ENCODE results near the gene DGLUCY.

DGLUCY gene

GRCh38 chr14:91250912-91251311 lies 137.0 kb downstream of the DGLUCY start:
- H3K4me3 ChIP-seq (ENCODE audit: low read length), result no peak overlapping the region
- no peak for TF ChIP-seq CTCF (IDR thresholded peaks at IDR 0.05; ENCODE audit: insufficient read depth, low read depth, low read length, missing control alignments)
- DNase-seq (ENCODE audit: low read depth), result no peak

- no peak for DNase-seq (ENCODE audit: low read depth)
- no peak for TF ChIP-seq CTCF (IDR thresholded peaks at IDR 0.05; ENCODE audit: insufficient read depth, low read depth, low read length, missing control alignments)
Observed at GRCh38 chr14:91252871-91253794, 139.3 kb downstream of the DGLUCY start.

DNA sequence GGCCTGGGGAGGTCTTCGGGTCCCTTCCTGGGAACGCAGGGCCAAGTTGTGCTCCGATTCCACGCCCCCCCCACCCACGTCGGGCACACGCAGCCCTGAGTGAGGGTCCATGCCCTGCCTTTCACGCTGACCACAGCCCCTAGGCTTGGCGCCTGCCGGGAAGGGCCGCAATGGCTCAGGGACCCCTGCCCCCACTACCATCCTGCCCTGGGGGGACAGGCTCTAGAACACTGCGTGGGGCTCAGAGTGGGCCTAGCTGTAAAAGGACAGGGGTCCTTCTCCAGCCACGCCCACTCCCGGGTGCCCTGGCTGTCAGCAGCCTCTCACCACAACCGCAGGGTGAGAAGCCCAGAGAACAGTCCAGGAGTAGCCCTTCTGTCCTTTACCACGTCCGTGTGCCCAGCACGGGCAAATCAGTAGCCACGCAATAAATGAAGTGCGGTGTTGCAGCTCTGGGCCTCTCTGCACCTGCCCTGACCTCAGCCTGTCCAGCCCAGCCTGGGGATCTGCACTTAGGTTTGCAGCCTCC lies 140.0 kb downstream of the DGLUCY start:
- no peak for TF ChIP-seq CTCF (IDR thresholded peaks at IDR 0.05; ENCODE audit: insufficient read depth, low read depth, low read length, missing control alignments)
- H3K4me3 ChIP-seq (ENCODE audit: low read length), result peak overlapping the region; percentile 41
- DNase-seq (ENCODE audit: low read depth), result no peak

More at GRCh38 chr14:91252871-91253794, 139.3 kb downstream of the DGLUCY start:
- H3K4me3 ChIP-seq (ENCODE audit: low read length), result peak overlapping the region; percentile 49

DNA sequence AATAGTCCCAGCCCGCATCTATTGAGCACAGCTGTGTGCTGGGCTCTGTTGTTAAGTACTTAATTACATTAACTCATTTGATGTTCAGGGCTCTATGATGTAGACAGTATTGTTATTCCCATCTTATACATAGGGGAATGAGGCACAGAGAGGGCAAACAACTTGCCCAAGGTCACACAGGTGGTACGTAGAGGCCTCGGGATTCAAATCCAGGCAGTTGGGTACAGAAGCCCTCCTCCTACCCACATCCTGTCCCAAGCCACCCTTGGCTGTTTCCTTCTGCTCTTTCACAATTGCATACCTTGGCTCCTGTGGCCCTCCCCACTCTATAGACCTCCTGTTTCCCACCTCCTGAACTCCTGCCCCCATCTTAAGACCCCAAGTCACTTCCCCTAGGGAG lies 140.6 kb downstream of the DGLUCY start:
- H3K4me3 ChIP-seq (ENCODE audit: low read length), result no peak overlapping the region
- TF ChIP-seq CTCF (IDR thresholded peaks at IDR 0.05; ENCODE audit: insufficient read depth, low read depth, low read length, missing control alignments), result no peak
- DNase-seq (ENCODE audit: low read depth), result no peak

DNA sequence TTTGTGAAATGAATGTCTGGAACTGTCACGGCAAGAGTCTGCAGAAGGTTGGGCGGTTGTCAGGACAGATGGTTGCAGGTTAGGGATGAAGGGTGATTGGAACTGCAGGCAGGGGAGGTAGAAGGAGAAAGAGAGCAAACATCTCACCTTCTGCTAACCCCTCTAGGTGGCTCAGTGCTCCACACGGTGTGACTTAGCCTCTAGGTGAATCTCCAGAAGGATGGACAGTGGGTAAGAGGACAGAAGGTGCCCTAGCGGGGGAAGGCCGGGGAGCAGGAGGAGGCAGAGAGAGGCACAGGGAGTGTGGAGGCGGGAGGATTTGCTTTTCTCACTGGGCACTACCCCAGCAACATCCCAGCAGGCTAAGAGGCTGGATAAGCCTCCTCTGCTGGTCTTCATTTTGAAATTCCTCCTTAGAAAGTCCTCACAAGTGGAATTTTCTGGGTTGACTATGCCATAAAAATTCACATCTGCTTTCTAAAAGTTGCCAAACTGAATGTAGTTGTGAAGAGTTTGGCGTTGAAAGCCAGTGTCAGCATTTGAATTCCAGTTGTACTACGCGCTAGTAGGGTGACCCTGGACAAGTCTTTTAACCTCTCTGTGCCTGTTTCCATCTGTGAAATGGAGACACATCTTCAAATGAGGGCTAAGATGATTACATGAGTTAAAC lies 141.3 kb downstream of the DGLUCY start:
- DNase-seq (ENCODE audit: low read depth), result no peak
- no peak for TF ChIP-seq CTCF (IDR thresholded peaks at IDR 0.05; ENCODE audit: insufficient read depth, low read depth, low read length, missing control alignments)
- H3K4me3 ChIP-seq (ENCODE audit: low read length), result no peak overlapping the region

DNA sequence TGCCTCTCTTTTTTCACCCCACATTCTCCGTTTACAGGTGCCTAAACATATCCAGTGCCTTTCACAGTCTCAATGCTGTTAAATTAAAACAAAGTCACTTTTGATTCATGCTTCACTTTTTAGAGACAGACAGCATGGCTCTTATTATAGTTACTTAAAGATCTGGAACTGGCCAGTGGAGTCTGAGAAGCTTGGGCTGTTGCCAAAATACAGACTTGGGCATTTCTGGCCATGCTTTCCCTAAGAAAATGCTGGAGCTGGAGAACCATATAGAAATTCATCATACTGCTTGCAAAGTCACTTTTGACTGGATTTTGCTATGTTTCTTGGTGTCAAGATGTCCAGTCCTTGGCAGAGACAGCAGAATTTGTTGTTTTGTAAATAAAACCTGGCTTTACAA lies 142.8 kb downstream of the DGLUCY start:
- no peak for TF ChIP-seq CTCF (IDR thresholded peaks at IDR 0.05; ENCODE audit: insufficient read depth, low read depth, low read length, missing control alignments)
- no peak for DNase-seq (ENCODE audit: low read depth)
- H3K4me3 ChIP-seq (ENCODE audit: low read length), result no peak overlapping the region

Data from epithelial cell of esophagus (primary cell).